Stimulated activated CD4-positive, alpha-beta T cell treated with anti-CD3 and anti-CD28 coated beads, Interleukin-12 subunit alpha, Interleukin-12 subunit beta, amount 100 ng/mL, for 48 hours (primary cell): ENCODE data around the gene ALDOA.
"Not testable (repeated sequence)": the region's sequence is repeated elsewhere in the genome, so short reads cannot be mapped to it uniquely, and the experiment has no call there.

Experiments used
- DNase-seq, 3 donors: peaks; one replicate each; pipeline ENCODE4 v3.0.0-alpha.2; 2020; ENCODE audit warnings: low read depth in 2 of 3, low spot score in 1 of 3

ALDOA gene

DNA sequence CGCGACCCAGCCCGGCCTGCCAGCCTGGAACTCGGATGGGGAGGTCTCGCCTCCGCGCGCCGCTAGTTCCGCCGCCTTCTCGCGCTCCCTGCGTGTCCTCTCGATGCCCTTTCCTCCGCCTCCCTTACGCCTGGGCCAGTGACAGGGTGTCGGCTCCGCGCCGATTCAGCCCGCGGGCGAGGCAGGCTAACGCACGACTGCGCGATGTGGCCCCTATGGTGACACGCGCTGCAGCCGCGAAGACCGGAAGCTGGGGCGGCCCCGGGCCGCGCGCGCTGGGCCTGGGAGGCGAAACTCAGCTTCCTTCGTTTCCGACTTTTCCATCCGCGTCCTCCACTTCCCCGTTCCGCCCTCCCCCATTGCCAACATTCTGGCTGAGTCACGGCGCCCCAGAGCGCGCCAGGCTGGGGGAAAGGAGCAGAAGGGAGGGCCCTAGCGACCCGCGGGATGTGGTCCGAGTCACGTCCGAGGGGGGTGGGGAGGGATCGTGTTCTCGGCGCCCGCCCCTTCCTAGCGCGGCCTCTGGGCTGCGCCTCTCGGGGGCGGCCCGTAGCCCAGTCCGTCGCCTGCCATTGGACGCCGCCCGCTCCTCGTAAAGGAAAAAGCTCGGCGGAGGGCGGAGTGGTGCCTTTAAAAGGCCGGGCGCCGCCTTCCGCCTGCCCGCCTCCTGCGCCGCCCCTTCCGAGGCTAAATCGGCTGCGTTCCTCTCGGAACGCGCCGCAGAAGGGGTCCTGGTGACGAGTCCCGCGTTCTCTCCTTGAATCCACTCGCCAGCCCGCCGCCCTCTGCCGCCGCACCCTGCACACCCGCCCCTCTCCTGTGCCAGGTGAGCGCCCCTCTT, at the start of gene ALDOA:
ALDOA (plus strand) TSS at position 659 of the 841 bp plus-strand sequence. CDS start 1,138 bp downstream, outside the sequence.
- peak; percentile 96 to 97 (median 97) for DNase-seq

DNA sequence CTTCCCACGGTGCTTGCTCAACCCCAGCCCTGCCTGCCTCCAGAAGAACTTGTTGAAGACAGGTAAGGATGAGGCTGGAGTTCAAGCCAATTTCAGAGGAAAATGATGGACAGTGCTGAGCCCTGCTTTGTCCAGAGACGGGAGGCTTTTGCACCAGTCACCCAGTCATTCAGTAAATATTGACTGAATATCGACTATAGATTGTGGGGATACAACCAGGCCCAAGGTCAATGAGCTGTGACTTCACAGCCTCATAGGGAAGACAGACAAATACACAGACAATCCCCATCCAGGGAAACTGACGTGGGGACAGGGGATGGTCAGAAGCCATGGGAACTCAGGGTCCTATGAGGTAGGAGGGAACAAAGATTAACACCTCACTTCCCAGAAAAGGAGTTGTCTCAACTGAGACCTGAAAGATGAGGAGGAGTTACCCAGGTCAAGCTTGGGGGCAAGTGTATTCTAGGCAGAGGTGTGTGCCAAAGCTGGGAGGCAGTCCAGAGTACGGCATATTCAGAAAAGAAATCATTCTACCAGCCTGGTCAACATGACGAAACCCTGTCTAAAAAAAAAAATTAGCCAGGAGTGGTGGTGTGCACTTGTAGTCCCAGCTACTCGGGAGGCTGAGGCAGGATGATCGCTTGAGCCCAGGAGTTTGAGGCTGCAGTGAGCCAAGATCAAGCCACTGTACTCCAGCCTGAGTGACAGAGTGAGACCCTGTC, 48.8 kb upstream of the ALDOA start:
- DNase-seq, result no peak

DNA sequence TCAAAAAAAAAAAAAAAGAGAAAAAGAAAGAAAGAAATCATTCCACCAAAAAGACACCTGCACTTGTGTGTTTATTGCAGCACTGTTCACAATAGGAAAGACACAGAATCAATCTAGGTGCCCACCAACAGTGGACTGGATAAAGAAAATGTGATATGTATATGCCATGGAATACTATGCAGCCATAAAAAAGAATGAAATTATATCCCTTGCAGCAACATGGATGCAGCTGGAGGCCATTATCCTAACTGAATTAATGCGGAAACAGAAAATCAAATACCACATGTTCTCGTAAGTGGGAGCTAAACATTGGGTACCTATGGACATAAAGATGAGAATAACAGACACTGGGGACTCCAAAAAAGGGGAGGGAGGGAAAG, 48.3 kb upstream of the ALDOA start:
- no peak for DNase-seq

GRCh38 chr16:30017937-30018336, 47.6 kb upstream of the ALDOA start:
- DNase-seq, result not testable (repeated sequence)

DNA sequence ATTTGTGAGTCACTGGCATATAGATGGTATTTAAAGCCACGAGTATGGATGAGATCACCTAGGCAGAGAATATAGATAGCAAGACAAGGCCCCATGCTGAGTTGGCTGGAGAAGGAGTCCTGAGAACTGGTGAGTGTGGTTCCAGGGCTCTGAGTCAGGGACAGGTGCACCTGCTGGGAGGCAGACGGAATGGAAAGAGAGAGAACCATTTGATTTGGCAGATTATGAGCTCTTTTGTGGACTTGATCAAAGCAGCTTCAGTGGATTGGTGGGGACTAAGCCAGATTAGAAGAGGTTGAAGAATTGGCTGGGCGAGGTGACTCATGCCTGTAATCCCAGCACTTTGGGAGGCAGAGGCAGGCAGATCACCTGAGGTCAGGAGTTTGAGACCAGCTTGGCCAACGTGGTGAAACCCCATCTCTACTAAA, 46.8 kb upstream of the ALDOA start:
- DNase-seq, result no peak

- no peak for DNase-seq
Measured at GRCh38 chr16:30022887-30023286, 42.7 kb upstream of the ALDOA start, which contains the start of gene C16orf92. TSS of gene C16orf92 (plus strand) at chr16:30023198. CDS start at chr16:30023341, 143 bp downstream.

GRCh38 chr16:30023586-30023985, 42.0 kb upstream of the ALDOA start:
- no peak for DNase-seq

DNA sequence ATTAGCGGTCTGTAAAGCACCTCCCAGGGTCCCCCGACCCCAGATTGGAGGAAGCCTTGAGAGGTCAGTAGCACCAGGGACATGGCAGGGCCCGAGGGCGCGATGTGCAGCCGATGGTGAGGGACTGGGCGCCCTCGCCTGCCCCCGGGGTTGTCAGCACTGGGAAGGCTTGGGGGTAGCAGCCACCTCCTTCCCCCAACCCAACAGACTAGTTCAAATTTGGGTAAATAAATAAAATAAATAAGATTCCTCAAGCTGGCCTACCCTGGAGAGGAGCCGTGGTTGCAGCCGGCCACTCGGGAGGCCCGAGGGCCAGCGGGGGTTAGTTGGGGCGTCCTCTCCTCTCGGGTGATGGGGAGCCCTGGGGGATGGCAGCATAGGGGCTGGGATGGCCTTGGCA, 41.1 kb upstream of the ALDOA start:
- no peak for DNase-seq

DNA sequence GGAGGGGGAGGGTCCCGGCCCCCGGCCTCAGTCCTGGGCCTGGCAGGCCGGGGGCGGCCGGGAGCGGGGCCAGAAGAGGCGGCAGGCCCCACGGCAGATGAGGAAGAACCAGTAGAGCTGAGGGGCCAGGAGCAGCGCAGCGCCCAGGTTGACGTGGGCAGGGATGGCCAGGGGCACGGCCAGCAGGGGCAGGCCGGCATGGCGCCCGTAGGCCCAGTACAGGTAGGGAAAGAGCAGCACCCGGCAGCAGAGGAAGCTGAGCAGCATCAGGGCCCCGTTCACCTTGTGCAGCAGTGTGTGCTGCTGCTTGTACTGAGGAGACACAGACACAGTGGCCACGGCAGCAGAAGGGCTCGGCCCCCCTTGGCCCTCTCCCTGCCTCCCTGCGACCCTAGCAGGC, 40.4 kb upstream of the ALDOA start:
- DNase-seq, result no peak

DNA sequence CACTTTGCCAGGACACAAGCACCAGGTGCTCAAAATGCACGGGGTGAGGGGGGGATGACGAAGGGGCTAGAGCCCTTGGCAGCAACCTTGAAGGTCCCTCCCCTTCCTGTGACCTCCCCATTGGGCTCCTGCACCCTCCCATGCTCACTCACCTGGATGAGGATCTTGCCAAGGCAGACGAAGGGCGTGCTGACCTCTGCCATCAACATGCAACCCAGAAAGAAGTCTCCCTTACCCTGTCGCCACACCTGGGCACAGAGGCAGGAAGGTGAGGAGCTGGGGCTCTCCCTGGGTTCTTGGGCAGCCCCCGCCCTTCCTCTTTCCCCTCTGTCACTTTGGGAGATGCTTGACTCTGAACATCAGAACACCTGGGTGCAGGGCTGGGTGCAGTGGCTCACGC, 40.0 kb upstream of the ALDOA start:
- no peak for DNase-seq

DNA sequence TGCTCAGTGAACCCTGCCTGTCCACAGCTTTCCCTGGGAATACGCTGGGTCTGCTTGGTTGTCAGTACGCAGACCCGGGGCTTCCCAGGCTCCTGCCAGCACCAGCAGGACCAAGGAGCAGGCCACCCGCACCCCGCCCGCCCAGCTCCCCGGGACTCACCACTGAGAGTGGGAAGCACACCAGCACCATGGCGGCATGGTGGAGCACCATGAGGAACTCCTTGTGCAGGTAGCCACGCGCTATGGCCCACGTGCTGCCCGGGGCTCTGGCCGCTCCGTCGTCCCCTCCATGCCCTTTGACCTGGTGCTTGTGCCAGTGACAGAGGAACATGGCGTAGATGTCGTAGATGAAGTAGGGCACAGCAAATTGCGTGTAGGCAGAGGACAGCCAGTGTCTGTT, 39.1 kb upstream of the ALDOA start:
- DNase-seq, result no peak

DNA sequence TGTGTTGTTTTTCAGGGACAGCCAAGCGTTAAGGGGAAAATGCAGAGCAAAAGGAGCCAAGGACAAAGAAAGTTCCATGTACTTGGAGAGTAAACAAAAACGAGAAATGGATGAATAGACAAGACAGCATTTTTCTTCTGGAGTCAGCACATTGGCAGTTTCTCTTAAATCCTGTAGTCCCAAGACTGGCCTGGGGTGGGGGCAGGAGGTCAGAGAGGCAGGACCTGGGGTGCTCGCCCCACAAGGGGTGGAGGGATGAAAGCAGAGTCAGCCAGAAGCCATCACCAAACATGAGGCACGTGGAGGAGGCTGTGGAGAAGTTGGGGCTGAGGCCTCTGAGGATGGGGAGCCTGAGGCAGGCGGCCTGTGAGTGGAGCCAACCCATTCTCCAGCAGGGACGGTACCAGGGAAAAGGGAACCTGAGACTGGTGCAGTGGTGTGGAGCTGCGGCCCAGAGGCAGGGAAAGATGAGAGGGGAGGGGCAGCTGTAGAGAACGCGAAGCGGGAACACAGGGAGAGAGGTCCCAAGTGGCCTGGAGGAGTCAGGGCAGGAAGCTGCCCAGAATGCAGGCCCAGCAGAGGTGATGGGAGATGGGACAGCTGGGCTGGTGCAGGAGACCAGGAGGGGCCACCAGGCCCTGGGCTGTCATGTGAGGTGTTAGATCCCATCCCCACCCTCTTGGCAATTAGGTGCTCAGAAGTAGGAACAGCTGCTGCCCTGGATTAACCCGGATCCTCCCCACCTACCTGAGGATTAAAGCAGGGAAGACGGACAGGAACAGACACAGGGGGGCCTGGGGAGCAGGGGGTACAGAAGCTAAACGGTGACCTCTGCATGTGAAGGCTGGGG, 37.7 kb upstream of the ALDOA start:
- DNase-seq, result no peak

GRCh38 chr16:30028438-30029076, 37.0 kb upstream of the ALDOA start:
- no peak for DNase-seq

- DNase-seq, result no peak
Measured at GRCh38 chr16:30030011-30030685, 35.4 kb upstream of the ALDOA start.

DNA sequence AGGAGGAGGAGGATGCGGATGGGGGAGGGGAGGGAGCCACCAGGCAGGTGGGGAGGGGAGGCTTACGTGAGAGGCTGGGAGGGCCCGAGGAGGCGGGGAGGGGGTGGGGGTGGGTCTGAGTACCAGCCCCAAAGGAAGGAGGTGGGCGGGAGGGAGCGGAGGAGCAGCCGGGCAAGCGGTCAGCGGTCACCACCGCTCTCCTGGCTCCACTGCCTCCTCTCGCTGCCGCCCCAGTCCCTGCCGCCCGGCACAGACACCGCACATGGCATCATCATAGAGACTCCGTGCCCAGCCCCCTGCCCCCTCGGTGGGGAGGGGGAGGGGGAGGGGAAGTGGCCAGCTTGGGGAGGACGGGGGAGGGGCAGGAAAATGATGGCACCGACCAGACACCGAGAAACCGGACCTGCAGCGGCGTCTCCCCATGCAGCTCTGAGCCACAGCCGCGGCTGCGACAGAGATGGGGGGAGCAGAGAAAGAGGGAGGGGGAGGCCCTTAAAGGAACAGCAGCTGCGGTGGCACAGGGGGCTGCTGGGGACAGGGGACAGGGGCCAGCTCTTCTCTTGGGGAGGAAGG, 34.6 kb upstream of the ALDOA start, which contains the start of gene TLCD3B:
TLCD3B (minus strand) TSS at position 431 of the 573 bp plus-strand sequence. CDS start 744 bp downstream, outside the sequence.
- no peak for DNase-seq

DNA sequence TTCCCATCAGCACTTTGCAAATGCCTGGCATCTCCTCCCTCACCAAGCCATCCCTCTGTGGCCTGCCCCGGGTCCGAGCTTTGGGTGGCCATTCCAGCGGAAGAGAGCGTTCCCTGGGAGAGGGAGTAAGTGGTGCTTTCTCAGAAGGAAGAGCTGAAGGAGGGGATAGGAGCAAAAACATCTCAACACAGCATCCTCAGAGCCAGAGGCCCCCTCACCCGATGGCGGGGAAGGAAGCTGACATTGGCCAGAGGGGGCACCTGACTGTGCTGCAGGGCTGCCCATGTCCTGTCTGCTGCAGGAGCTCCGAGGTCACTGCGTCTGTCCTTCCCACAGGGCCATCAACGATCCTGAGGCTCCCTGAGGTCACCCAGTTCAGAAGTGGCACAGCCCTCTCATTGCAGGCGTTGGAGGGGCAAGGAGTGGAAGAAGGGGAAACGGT, 34.1 kb upstream of the ALDOA start:
- DNase-seq, result no peak

DNA sequence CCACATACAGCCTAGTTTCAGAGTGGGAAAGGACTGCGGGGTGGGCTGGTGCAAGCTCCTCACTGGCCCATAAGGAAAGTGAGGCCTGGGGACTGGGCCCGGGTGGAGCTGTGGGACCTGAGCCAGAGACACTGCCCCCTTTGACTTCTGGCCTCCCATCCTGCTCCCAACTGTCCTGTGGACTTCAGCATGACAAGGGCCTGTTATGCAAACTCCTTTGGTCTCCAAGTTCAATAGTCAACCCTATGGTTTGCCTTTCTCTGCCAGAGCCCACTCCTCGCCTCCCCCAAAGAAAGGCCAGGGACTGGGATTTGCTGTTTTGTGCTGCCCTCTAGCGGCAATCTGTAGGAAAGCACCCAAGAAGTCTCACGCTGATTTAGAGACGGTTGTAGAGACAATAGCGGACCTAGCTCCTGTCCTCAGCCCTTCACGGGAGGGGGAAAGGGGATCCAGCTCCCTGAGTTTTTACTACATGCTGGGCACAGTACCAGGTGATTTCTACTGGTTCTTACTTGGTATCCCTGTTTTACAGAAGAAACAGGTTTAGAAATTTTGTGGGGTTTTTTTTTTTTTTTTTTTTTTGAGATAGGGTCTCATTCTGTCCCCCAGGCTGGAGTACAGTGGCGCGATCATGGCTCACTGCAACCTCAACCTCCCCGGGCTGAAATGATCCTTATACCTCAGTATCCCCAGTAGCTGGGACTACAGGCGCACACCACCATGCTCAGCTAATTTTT, 33.3 kb upstream of the ALDOA start:
- DNase-seq, result peak; percentile 40 to 79 (median 60)

DNA sequence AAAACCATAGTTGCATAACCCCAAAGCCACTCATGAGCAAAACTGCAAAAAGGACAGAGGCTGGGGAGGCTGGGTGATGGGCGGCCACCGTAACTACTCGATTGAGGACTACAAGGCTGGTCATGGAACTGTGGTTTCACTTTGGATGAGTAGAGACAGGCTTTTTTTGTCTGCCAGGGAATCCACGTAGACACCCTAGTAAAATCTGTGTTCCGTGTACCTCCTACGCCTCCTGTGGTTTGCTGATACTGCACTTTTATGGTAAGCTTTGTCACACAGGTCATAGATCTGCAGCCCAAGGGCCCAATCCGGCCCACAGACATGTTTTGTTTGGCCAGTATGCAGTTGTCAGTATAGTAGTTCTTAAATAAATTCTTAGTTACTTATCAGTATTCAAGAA, 32.3 kb upstream of the ALDOA start:
- DNase-seq, result peak in 1 of 3 donors; percentile 18

DNA sequence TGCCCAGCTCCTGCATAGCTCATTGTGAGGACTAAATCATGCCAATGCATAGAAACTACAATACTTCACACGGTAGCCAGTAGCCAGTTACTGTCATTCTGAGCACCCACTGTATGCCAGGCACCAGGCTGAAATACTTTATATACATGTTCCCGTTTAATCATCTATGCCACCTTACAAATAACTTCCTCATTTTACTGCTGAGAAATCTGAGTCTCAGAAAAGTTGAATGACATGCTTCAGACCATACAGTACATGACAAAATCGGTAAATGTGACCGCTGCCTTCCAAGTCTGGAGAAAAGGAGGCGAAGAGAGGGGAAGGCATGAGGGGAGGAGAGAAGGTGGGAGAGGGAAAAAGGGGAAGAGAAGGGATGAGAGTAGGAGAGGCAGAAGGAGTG, 25.3 kb upstream of the ALDOA start:
- no peak for DNase-seq
